Natural killer cell (primary cell): Measurements from ENCODE around the gene DLG1. TPM values are rescaled to one million over a fixed set of nuclear protein-coding genes. Genes with fewer than 3 reads are reported as not detected.
A peak's percentile ranks its signal among the peaks of the same experiment; 100 is the strongest.
"Not testable (repeated sequence)": the region's sequence is repeated elsewhere in the genome, so short reads cannot be mapped to it uniquely, and the experiment has no call there.

Source experiments
- ATAC-seq, 3 donors: fragments of 150-1000 bp in 2 of 3; fragments of 200-7000 bp in 1 of 3; cut with Tn5 transposase; 1 replicate in 1 of 3; 2 replicates in 2 of 3; pipeline ENCODE4 v1.10.0; 2021; ENCODE audit warnings: mild to moderate bottlenecking in 2 of 3, moderate library complexity in 2 of 3
- DNase-seq, 2 donors: peaks; one replicate each; pipeline versions ENCODE4 v3.0.0 to v3.0.0-alpha.2; 2013 to 2021; ENCODE audit warnings: mixed read lengths in 1 of 2
- H3K27ac ChIP-seq: one replicate; pipeline ENCODE4 v1.5.1; 2013; ENCODE audit warnings: mild to moderate bottlenecking, low read length
- H3K27me3 ChIP-seq: one replicate; pipeline ENCODE4 v1.6.1; 2013; ENCODE audit warnings: low read length; ENCODE audit not compliant: control insufficient read depth, insufficient read depth
- H3K36me3 ChIP-seq: one replicate; pipeline ENCODE4 v1.6.1; 2013; ENCODE audit warnings: low read length; ENCODE audit not compliant: control insufficient read depth, insufficient read depth
- H3K4me1 ChIP-seq: one replicate; pipeline ENCODE4 v1.6.1; 2013; ENCODE audit warnings: low read length; ENCODE audit not compliant: control insufficient read depth, insufficient read depth
- H3K4me3 ChIP-seq: one replicate; pipeline ENCODE4 v1.5.1; 2013; ENCODE audit warnings: low read length
- H3K9me3 ChIP-seq: one replicate; pipeline ENCODE4 v1.6.1; 2013; ENCODE audit warnings: low read length; ENCODE audit not compliant: control insufficient read depth, insufficient read depth
- H3K27ac Mint-ChIP-seq, 2 donors: one replicate each; pipeline ENCODE4 v1.8.0; 2022; ENCODE audit warnings: mild to moderate bottlenecking in 2 of 2, mixed read lengths in 2 of 2, moderate library complexity in 1 of 2
- H3K27me3 Mint-ChIP-seq, 2 donors: one replicate each; pipeline ENCODE4 v1.8.0; 2022; ENCODE audit warnings: low read depth in 2 of 2, mixed read lengths in 2 of 2
- H3K36me3 Mint-ChIP-seq: one replicate; pipeline ENCODE4 v1.8.0; 2022; ENCODE audit warnings: mixed read lengths
- H3K4me1 Mint-ChIP-seq, 2 donors: one replicate each; pipeline ENCODE4 v1.8.0; 2022; ENCODE audit warnings: mixed read lengths in 2 of 2
- H3K4me3 Mint-ChIP-seq: one replicate; pipeline ENCODE4 v1.8.0; 2022; ENCODE audit warnings: mild to moderate bottlenecking, moderate library complexity, mixed read lengths
- H3K9me3 Mint-ChIP-seq, 2 donors: one replicate each; pipeline ENCODE4 v1.8.0; 2022; ENCODE audit warnings: mixed read lengths in 2 of 2
- WGBS: methylation state at CpG from one replicate; pipeline ENCODE4 v1.1.7; 2013; ENCODE audit warnings: missing lambda C conversion rate; ENCODE audit not compliant: insufficient coverage; 5-methylcytosine and 5-hydroxymethylcytosine counted together
- intact Hi-C: fragments of 100-400 bp; cut with micrococcal nuclease; formaldehyde crosslinking; loops from one replicate; pipeline ENCODE4 v1.14.2; 2022
- total RNA-seq, 4 donors: library from RNA; stranded (reverse); fragments of 120-200 nt in 1 of 4; gene quantifications; one replicate each; pipeline versions ENCODE4 v1.2.3 to v1.2.4, GENCODE V29; 2013 to 2022
- TF ChIP-seq, protein P1 (sequence below): fragments of 200-600 bp; IDR thresholded peaks from one replicate; pipeline ENCODE4 v1.8.0; 2022; ENCODE audit warnings: antibody characterized with exemption

DLG1 gene
- total RNA-seq, 3 donors from 2014 or later (not counting 1 experiment from before 2014, with no cell fraction given) = 82.0 to 91.8 (median 89.0) TPM

DNA sequence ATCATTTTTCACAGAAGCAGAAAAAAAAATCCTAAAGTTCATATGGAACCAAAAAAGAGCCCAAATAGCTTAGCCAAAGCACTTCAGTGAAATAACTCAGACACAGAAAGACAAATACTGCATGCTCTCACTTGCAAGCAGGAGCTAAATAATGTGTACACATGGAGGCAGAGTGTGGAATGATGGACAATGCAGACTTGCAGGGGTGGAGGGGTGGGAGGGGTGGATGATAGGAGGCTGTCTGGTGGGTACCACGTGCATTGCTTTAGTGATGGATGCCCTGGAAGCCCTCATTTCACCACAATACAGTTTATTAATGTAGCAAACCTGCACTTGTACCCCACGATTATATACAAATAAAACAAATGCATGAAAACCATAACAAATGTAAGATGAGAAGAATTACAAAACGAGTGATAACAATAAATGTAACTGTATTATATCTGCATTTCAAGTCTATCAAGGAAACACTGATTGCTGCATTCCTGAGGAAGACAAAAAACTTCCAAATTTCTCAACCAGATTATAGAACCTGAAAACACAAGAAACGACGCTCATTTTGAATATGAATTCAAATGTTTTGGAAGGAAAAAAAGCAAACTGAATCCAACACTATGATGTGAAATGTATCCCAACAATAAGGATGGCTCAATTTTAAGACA, 96.5 kb downstream of the DLG1 start:
- WGBS = no CpG with 5 or more reads among the region's 5 CpGs

DNA sequence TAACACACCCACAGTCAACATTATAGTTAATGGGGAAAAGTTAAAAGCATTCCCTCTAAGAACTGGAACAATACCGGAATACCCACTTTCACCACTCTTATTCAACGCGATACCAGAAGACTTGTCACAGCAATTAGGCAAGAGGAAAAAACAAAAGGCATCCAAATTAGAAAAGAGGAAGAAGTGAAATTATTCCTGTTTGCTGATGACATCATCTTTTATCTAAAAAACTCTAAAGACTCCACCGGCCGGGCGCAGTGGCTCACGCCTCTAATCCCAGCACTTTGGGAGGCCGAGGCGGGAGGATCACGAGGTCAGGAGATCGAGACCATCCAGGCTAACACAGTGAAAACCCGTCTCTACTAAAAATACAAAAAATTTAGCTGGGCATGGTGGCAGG, 97.6 kb downstream of the DLG1 start:
- H3K27ac ChIP-seq, H3K27me3 Mint-ChIP-seq, H3K4me3 Mint-ChIP-seq, H3K27me3 ChIP-seq, DNase-seq, ATAC-seq, H3K36me3 ChIP-seq, H3K36me3 Mint-ChIP-seq, H3K4me1 ChIP-seq, H3K9me3 Mint-ChIP-seq, H3K9me3 ChIP-seq, H3K27ac Mint-ChIP-seq, H3K4me3 ChIP-seq, intact Hi-C loops: not testable (repeated sequence)
- peaks cover 24 to 33% of the 10 kb centered on the region in 2 donors for H3K4me1 Mint-ChIP-seq
- 98% methylated on average over 9 of the region's 12 CpGs for WGBS

More for the DNA sequence above, 96.5 kb downstream of the DLG1 start:
- no peaks in the 10 kb centered on the region for H3K36me3 Mint-ChIP-seq
- no peaks in the 10 kb centered on the region for H3K36me3 ChIP-seq
- intact Hi-C loops = no loop called here
- no peak overlapping the region for H3K4me3 Mint-ChIP-seq
- H3K4me3 ChIP-seq = no peak overlapping the region
- DNase-seq (no peak), ATAC-seq (no peak)
- H3K27ac Mint-ChIP-seq = no peak overlapping the region
- H3K9me3 ChIP-seq = no peaks in the 10 kb centered on the region
- H3K9me3 Mint-ChIP-seq = no peaks in the 10 kb centered on the region
- TF ChIP-seq, protein P1, sequence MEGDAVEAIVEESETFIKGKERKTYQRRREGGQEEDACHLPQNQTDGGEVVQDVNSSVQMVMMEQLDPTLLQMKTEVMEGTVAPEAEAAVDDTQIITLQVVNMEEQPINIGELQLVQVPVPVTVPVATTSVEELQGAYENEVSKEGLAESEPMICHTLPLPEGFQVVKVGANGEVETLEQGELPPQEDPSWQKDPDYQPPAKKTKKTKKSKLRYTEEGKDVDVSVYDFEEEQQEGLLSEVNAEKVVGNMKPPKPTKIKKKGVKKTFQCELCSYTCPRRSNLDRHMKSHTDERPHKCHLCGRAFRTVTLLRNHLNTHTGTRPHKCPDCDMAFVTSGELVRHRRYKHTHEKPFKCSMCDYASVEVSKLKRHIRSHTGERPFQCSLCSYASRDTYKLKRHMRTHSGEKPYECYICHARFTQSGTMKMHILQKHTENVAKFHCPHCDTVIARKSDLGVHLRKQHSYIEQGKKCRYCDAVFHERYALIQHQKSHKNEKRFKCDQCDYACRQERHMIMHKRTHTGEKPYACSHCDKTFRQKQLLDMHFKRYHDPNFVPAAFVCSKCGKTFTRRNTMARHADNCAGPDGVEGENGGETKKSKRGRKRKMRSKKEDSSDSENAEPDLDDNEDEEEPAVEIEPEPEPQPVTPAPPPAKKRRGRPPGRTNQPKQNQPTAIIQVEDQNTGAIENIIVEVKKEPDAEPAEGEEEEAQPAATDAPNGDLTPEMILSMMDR = no peak
- H3K27me3 ChIP-seq = no peaks in the 10 kb centered on the region
- H3K4me1 Mint-ChIP-seq = peaks cover 24 to 33% of the 10 kb centered on the region in 2 donors
- H3K4me1 ChIP-seq = peaks cover 4% of the 10 kb centered on the region
- no peaks in the 10 kb centered on the region for H3K27me3 Mint-ChIP-seq
- H3K27ac ChIP-seq = no peak overlapping the region

DNA sequence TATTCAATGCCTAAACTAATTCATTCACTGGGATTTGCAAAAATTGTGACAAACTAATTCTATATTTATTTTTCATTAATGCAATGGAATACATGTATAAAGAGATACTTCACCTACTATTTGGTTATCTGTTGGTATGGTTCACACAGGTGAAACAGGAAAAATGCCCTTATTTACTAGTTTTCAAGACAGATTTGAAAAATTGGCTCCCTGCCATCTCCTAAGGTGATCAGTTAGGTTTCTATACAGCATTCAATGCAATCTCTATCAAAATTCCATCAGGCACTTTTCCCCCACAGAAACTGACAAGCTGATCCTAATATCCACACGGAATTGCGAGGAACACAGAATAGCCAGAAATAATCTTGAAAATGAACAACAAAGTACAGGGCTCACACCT, 101.1 kb downstream of the DLG1 start:
- H3K36me3 ChIP-seq = no peaks in the 10 kb centered on the region
- H3K9me3 ChIP-seq = no peaks in the 10 kb centered on the region
- TF ChIP-seq, protein P1 = no peak
- no peaks in the 10 kb centered on the region for H3K9me3 Mint-ChIP-seq
- H3K27ac ChIP-seq = no peak overlapping the region
- no peaks in the 10 kb centered on the region for H3K27me3 Mint-ChIP-seq
- H3K4me1 ChIP-seq = no peaks in the 10 kb centered on the region
- no peak overlapping the region for H3K27ac Mint-ChIP-seq
- peaks cover 23 to 26% of the 10 kb centered on the region in 2 donors for H3K4me1 Mint-ChIP-seq
- H3K36me3 Mint-ChIP-seq = no peaks in the 10 kb centered on the region
- WGBS = 100% methylated on average over 2 of the region's 2 CpGs
- intact Hi-C loops = no loop called here
- H3K4me3 Mint-ChIP-seq = no peak overlapping the region
- H3K4me3 ChIP-seq = no peak overlapping the region
- no peak for ATAC-seq
- H3K27me3 ChIP-seq = no peaks in the 10 kb centered on the region
- DNase-seq = peak in 1 of 2 donors; percentile 7

DNA sequence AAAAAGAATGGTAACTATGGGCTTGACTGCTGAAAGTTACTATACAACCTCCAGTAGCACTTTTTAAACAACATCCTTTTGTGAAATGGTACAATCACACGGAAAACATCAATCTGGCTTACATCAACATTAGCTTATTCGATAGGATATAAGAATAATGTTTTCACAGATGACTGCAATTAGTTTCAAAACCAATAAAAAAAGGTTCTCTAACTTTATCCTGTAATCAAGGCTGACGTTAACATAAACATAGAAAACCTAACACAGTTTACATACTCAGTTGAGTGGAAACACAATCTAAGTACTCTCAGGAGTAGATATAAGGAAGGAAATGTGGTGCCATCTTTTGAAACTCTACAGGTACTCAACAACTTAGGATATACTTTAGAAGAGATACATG, 102.2 kb downstream of the DLG1 start:
- no peak for ATAC-seq
- Mint-ChIP-seq H3K27me3 (no peaks in the 10 kb centered on the region), H3K9me3 (no peaks in the 10 kb centered on the region), H3K4me1 (peaks cover 14 to 30% of the 10 kb centered on the region in 2 donors), H3K27ac (no peak overlapping the region), H3K4me3 (no peak overlapping the region), H3K36me3 (no peaks in the 10 kb centered on the region)
- H3K36me3 ChIP-seq = no peaks in the 10 kb centered on the region
- TF ChIP-seq, protein P1 = no peak
- DNase-seq = no peak
- no peak overlapping the region for H3K4me3 ChIP-seq
- intact Hi-C loops = no loop called here
- WGBS = no CpG with 5 or more reads among the region's 3 CpGs
- no peaks in the 10 kb centered on the region for H3K27me3 ChIP-seq
- no peak overlapping the region for H3K27ac ChIP-seq
- no peaks in the 10 kb centered on the region for H3K4me1 ChIP-seq
- no peaks in the 10 kb centered on the region for H3K9me3 ChIP-seq
